ENCODE data around the gene CAMTA1.
"Not testable (repeated sequence)": the region's sequence is repeated elsewhere in the genome, so short reads cannot be mapped to it uniquely, and the experiment has no call there.

The CAMTA1 gene

GRCh38 chr1:7587108-7587772 is 802.0 kb downstream of the CAMTA1 start:
- DNase-seq (ENCODE audit: low read depth in 2 of 2): no peak

GRCh38 chr1:7587773-7588456 is 802.7 kb downstream of the CAMTA1 start:
- DNase-seq (ENCODE audit: low read depth in 2 of 2): no peak

- no peak for DNase-seq (ENCODE audit: low read depth in 2 of 2)
These were observed 803.2 kb downstream of the CAMTA1 start for GRCh38 chr1:7588457-7588827.

GRCh38 chr1:7589080-7589735 is 804.0 kb downstream of the CAMTA1 start:
- DNase-seq (ENCODE audit: low read depth in 2 of 2): no peak

GRCh38 chr1:7589774-7590425 is 804.6 kb downstream of the CAMTA1 start:
- DNase-seq (ENCODE audit: low read depth in 2 of 2): no peak

GRCh38 chr1:7590426-7590790 is 805.2 kb downstream of the CAMTA1 start:
- DNase-seq (ENCODE audit: low read depth in 2 of 2): no peak

GRCh38 chr1:7591565-7591964 is 806.3 kb downstream of the CAMTA1 start:
- DNase-seq (ENCODE audit: low read depth in 2 of 2): no peak

GRCh38 chr1:7592120-7592798 is 807.0 kb downstream of the CAMTA1 start:
- DNase-seq (ENCODE audit: low read depth in 2 of 2): no peak

- no peak for DNase-seq (ENCODE audit: low read depth in 2 of 2)
These were observed 808.9 kb downstream of the CAMTA1 start for GRCh38 chr1:7594002-7594713.

GRCh38 chr1:7594714-7595295 is 809.6 kb downstream of the CAMTA1 start:
- DNase-seq (ENCODE audit: low read depth in 2 of 2): no peak

- no peak for DNase-seq (ENCODE audit: low read depth in 2 of 2)
These were observed 810.1 kb downstream of the CAMTA1 start for GRCh38 chr1:7595336-7595735.

GRCh38 chr1:7596126-7596965 is 811.1 kb downstream of the CAMTA1 start:
- DNase-seq (ENCODE audit: low read depth in 2 of 2): no peak

- DNase-seq (ENCODE audit: low read depth in 2 of 2): not testable (repeated sequence)
These were observed 812.8 kb downstream of the CAMTA1 start for GRCh38 chr1:7598058-7598457.

GRCh38 chr1:7604906-7605305 is 819.7 kb downstream of the CAMTA1 start:
- DNase-seq (ENCODE audit: low read depth in 2 of 2): not testable (repeated sequence)

- DNase-seq (ENCODE audit: low read depth in 2 of 2): no peak
These were observed 820.8 kb downstream of the CAMTA1 start for GRCh38 chr1:7606096-7606495.

GRCh38 chr1:7607097-7607496 is 821.8 kb downstream of the CAMTA1 start:
- no peak for DNase-seq (ENCODE audit: low read depth in 2 of 2)

- DNase-seq (ENCODE audit: low read depth in 2 of 2): no peak
These were observed 823.5 kb downstream of the CAMTA1 start for GRCh38 chr1:7608628-7609305.

GRCh38 chr1:7609311-7609994 is 824.2 kb downstream of the CAMTA1 start:
- DNase-seq (ENCODE audit: low read depth in 2 of 2): no peak
